K562 (cell line): Measurements from ENCODE around the gene NXN. TPM values are rescaled to one million over a fixed set of nuclear protein-coding genes. Genes with fewer than 3 reads are reported as not detected.

Experiments
- ATAC-seq: fragments of 200-7000 bp; cut with Tn5 transposase; 3 replicates; pipeline ENCODE4 v1.9.1; 2020; ENCODE audit warnings: moderate library complexity
- BruUV-seq: library from RNA; stranded (reverse); fragments of 400-500 nt; replicated peaks from 2 replicates; lab custom pipeline; 2021; lab: Mats Ljungman, UMichigan
- CTCF ChIA-PET: fragments of 300-600 bp; formaldehyde crosslinking; extraction: SDS; loops from one replicate; lab custom pipeline; 2021; ENCODE audit warnings: low intra/inter-chr PET ratio; lab: Yijun Ruan, JAX
- POLR2A ChIA-PET: fragments of 300-600, 350-650 bp; sonication (Branson Sonifier 250); formaldehyde crosslinking; extraction: SDS; loops from one replicate; lab custom pipeline; 2021; ENCODE audit warnings: antibody characterized with exemption, inconsistent platforms; lab: Yijun Ruan, JAX
- DNase-seq, 4 experiments: peaks; one replicate each; pipeline versions ENCODE4 v3.0.0 to v3.0.0-alpha.2; 2011 to 2018; ENCODE audit warnings: low spot score in 3 of 4, mixed read lengths in 3 of 4; ENCODE audit errors: extremely low read depth in 1 of 4
- FAIRE-seq: peaks from 2 replicates; lab custom pipeline; 2011; peaks lifted over from hg19 to GRCh38; lab: Jason Lieb, UNC
- H2AFZ ChIP-seq: 2 replicates; pipeline ENCODE4 v1.6.0; 2011; ENCODE audit warnings: low read depth, low read length, control low read depth, inconsistent platforms
- H3K27ac ChIP-seq: fragments of 200-600 bp; 3 replicates; pipeline ENCODE4 v1.8.0; 2011; ENCODE audit warnings: low read depth, mild to moderate bottlenecking, control low read depth, inconsistent platforms, low read length, moderate library complexity, mixed read lengths; ENCODE audit errors: extremely low read depth
- H3K27me3 ChIP-seq, 2 experiments: fragments of 300-600 bp in 1 of 2; 2 replicates in 1 of 2; 3 replicates in 1 of 2; pipeline versions ENCODE4 v1.6.0 to v1.8.0; 2011; ENCODE audit warnings: inconsistent platforms in 2 of 2, low read length in 2 of 2, mild to moderate bottlenecking in 1 of 2, mixed read lengths in 1 of 2, moderate library complexity in 1 of 2; ENCODE audit not compliant: control insufficient read depth in 2 of 2, insufficient read depth in 2 of 2
- H3K36me3 ChIP-seq: fragments of 300-600 bp; 3 replicates; pipeline ENCODE4 v1.8.0; 2011; ENCODE audit warnings: mild to moderate bottlenecking, low read length, inconsistent platforms; ENCODE audit not compliant: control insufficient read depth, insufficient read depth
- H3K4me1 ChIP-seq, 2 experiments: fragments of 200-600 bp in 1 of 2; replicated peaks in 1 of 2; 2 replicates in 1 of 2; 3 replicates in 1 of 2; pipeline versions ENCODE4 v1.5.1 to v1.8.0; 2011; ENCODE audit warnings: inconsistent platforms in 2 of 2, low read length in 2 of 2, mild to moderate bottlenecking in 1 of 2, mixed read lengths in 1 of 2, moderate library complexity in 1 of 2; ENCODE audit not compliant: control insufficient read depth in 2 of 2, insufficient read depth in 2 of 2
- H3K4me2 ChIP-seq: 2 replicates; pipeline ENCODE4 v1.6.1; 2011; ENCODE audit warnings: low read length, control low read depth, inconsistent platforms, mixed read lengths; ENCODE audit not compliant: insufficient read depth
- H3K4me3 ChIP-seq: fragments of 200-600 bp; sonication (generic), shearing (Covaris generic); 2 replicates; pipeline ENCODE4 v1.5.1; 2016; ENCODE audit warnings: control low read depth, inconsistent platforms
- H3K79me2 ChIP-seq: fragments of 200-600 bp; 3 replicates; pipeline ENCODE4 v1.8.0; 2011; ENCODE audit warnings: low read length, inconsistent platforms; ENCODE audit not compliant: control insufficient read depth, insufficient read depth
- H3K9ac ChIP-seq, 2 experiments: 2 replicates each; pipeline versions ENCODE4 v1.6.0 to v1.6.1; 2011; ENCODE audit warnings: low read depth in 2 of 2, low read length in 2 of 2, control low read depth in 1 of 2, inconsistent platforms in 1 of 2, mild to moderate bottlenecking in 1 of 2, mixed read lengths in 1 of 2; ENCODE audit not compliant: insufficient read depth in 1 of 2
- H3K9me1 ChIP-seq: one replicate; pipeline ENCODE4 v1.6.0; 2011; ENCODE audit warnings: inconsistent platforms, mild to moderate bottlenecking, low read length, moderate library complexity; ENCODE audit not compliant: control insufficient read depth, insufficient read depth
- H3K9me3 ChIP-seq: replicated peaks from 2 replicates; pipeline ENCODE4 v1.5.1; 2011; ENCODE audit warnings: low read depth, low read length, inconsistent platforms; ENCODE audit not compliant: control insufficient read depth, insufficient read depth
- H4K20me1 ChIP-seq: replicated peaks from 2 replicates; pipeline ENCODE4 v1.6.1; 2011; ENCODE audit warnings: low read length, inconsistent platforms, mixed read lengths; ENCODE audit not compliant: control insufficient read depth, insufficient read depth
- CBFB ChIP-seq: sonication (generic); formaldehyde crosslinking; IDR thresholded peaks from 2 replicates; pipeline ENCODE4 v1.4.0; 2020; ENCODE audit warnings: mild to moderate bottlenecking, missing genetic modification reagents
- CBX3 ChIP-seq, 2 experiments: IDR thresholded peaks; 1 replicate in 1 of 2; 2 replicates in 1 of 2; pipeline ENCODE4 v1.6.1; 2012; ENCODE audit warnings: inconsistent platforms in 2 of 2, low read length in 2 of 2, borderline replicate concordance in 1 of 2, control low read depth in 1 of 2
- CREBBP ChIP-seq: IDR thresholded peaks from one replicate; pipeline ENCODE4 v1.6.1; 2012; ENCODE audit warnings: low read depth, mild to moderate bottlenecking, control low read depth, inconsistent platforms, low read length
- EP400 ChIP-seq: fragments of 450-650 bp; IDR thresholded peaks from 2 replicates; pipeline ENCODE4 v1.6.1; 2017; ENCODE audit warnings: antibody characterized with exemption, mild to moderate bottlenecking, moderate library complexity
- TAF15 ChIP-seq: fragments of 200-400 bp; formaldehyde crosslinking; IDR thresholded peaks from 2 replicates; pipeline ENCODE4 v1.6.1; 2017; ENCODE audit warnings: mild to moderate bottlenecking, low read depth, low read length, moderate library complexity
- WHSC1 ChIP-seq: IDR thresholded peaks from one replicate; pipeline ENCODE4 v1.6.1; 2012; ENCODE audit warnings: low read length, control low read depth, inconsistent platforms
- ZBTB7A ChIP-seq: IDR thresholded peaks from 2 replicates; pipeline ENCODE4 v1.6.1; 2011; ENCODE audit warnings: low read depth, mild to moderate bottlenecking, low read length, moderate library complexity, borderline replicate concordance; ENCODE audit not compliant: control insufficient read depth
- ZNF175 ChIP-seq: fragments of 200-800 bp; sonication (Bioruptor generic); IDR thresholded peaks from 2 replicates; pipeline ENCODE4 v1.6.1; 2016; ENCODE audit warnings: low read depth, mild to moderate bottlenecking, missing genetic modification characterization, missing compliant biosample characterization
- ZNF232 ChIP-seq: sonication (generic); formaldehyde crosslinking; IDR thresholded peaks from 2 replicates; pipeline ENCODE4 v1.8.0; 2022; ENCODE audit warnings: mild to moderate bottlenecking, missing genetic modification reagents
- WGBS: fragments of 100-300 bp; shearing (Covaris generic); methylation state at CpG from one replicate; pipeline ENCODE4 v1.1.6; 2016; ENCODE audit warnings: low coverage, mixed read lengths; ENCODE audit not compliant: insufficient coverage; ENCODE audit errors: missing lambda C conversion rate; 5-methylcytosine and 5-hydroxymethylcytosine counted together
- in situ Hi-C: fragments of 300-500 bp; cut with MboI; formaldehyde crosslinking; loops from 4 replicates; pipeline ENCODE4 v1.15.0; 2018; ENCODE audit warnings: inconsistent platforms, mixed read lengths
- intact Hi-C: fragments of 100-400 bp; cut with micrococcal nuclease; formaldehyde crosslinking; loops from 2 replicates; pipeline ENCODE4 v1.14.2; 2022
- polyA plus RNA-seq, 8 experiments: library from polyadenylated mRNA; depleted of rRNA in 4 of 8; stranded (reverse) in 5 of 8; unstranded in 3 of 8; fragments of >200 nt; fragmentation: Nextera tagmentation in 2 of 8; fragmentation: Illumina TruSeq in 1 of 8; extraction: Ambion mirVana in 2 of 8; extraction: Trizol in 1 of 8; gene quantifications; 2 replicates each; pipeline versions ENCODE4 v1.2.1 to v1.2.3, GENCODE V29; 2011 to 2014; ENCODE audit warnings: inconsistent platforms in 1 of 8, missing spikeins in 1 of 8
- total RNA-seq, 7 experiments: library from RNA; depleted of rRNA in 6 of 7; stranded (reverse); fragments of >200 nt in 6 of 7; fragmentation: Illumina TruSeq in 2 of 7; extraction: Trizol in 2 of 7; gene quantifications; 2 replicates each; pipeline versions ENCODE4 v1.2.1 to v1.2.3, GENCODE V29; 2011 to 2021; ENCODE audit warnings: low replicate concordance in 1 of 7
- TF ChIP-seq, protein P1 (sequence below): fragments of 450-650 bp; formaldehyde crosslinking; IDR thresholded peaks from 2 replicates; pipeline ENCODE4 v1.4.0; 2022; ENCODE audit warnings: mild to moderate bottlenecking, moderate library complexity

NXN gene
- total and polyA plus RNA-seq, 9 of the 15 experiments (the other 6 are each of a cell fraction or from before 2014, with no cell fraction given), result 0.08 to 0.39 (median 0.29) TPM; not detected in 5

DNA sequence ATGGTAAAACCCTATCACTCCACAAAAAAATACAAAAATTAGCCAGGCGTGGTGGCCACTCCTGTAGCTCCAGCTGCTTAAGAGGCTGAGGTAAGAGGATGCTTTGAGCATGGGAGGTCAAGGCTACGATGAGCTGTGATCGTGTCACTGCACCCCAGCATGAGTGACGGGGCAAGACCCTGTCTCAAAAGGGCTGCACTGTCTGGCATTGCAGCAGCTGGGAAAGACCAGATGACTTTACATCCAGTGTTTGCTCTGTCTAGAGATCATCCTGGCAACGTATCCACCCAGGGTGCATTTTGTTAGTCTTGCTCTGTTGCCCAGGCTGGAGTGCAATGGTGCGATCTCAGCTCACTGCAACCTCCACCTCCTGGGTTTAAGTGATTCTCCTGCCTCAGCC is 145.4 kb downstream of the NXN start:
- TF ChIP-seq TAF15, result no peak
- no peak for TF ChIP-seq CBFB (CRISPR knock-in tag)
- TF ChIP-seq CBX3 (IDR thresholded peaks at IDR 0.05; ENCODE audit: borderline replicate concordance in 1 of 2, low read length in 2 of 2), result no peak
- no peak for TF ChIP-seq WHSC1
- TF ChIP-seq, protein P1, sequence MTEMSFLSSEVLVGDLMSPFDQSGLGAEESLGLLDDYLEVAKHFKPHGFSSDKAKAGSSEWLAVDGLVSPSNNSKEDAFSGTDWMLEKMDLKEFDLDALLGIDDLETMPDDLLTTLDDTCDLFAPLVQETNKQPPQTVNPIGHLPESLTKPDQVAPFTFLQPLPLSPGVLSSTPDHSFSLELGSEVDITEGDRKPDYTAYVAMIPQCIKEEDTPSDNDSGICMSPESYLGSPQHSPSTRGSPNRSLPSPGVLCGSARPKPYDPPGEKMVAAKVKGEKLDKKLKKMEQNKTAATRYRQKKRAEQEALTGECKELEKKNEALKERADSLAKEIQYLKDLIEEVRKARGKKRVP (CRISPR knock-in tag), result no peak
- TF ChIP-seq, all 486 proteins: peak for 0
- no peaks in the 10 kb centered on the region for H3K9me1 ChIP-seq
- no peak overlapping the region for H3K9ac ChIP-seq
- H3K4me2 ChIP-seq, result no peak overlapping the region
- H3K4me1 ChIP-seq, result no peaks in the 10 kb centered on the region
- no peak for DNase-seq
- H4K20me1 ChIP-seq, result no peaks in the 10 kb centered on the region
- no peaks in the 10 kb centered on the region for H3K36me3 ChIP-seq
- H2AFZ ChIP-seq, result no peak overlapping the region
- no peak for ATAC-seq
- in situ Hi-C loops (no loop called here), intact Hi-C loops (no loop called here)
- 0% methylated on average over 6 of the region's 6 CpGs for WGBS
- no peak overlapping the region for H3K4me3 ChIP-seq
- H3K79me2 ChIP-seq, result no peaks in the 10 kb centered on the region
- BruUV-seq, result no TSS peak
- H3K27ac ChIP-seq, result no peak overlapping the region; the same call in 2 of the 3 replicates
- no peak for FAIRE-seq
- H3K27me3 ChIP-seq, result peaks cover 18 to 44% of the 10 kb centered on the region in 2 experiments
- no peaks in the 10 kb centered on the region for H3K9me3 ChIP-seq
- POLR2A ChIA-PET, result interaction anchor here (0.6 to 1.1 kb wide), 2 partner anchors 32 to 37 kb away, joined by 3 read pairs; no protein-coding TSS in a partner anchor
- CTCF ChIA-PET, result no interaction called here

DNA sequence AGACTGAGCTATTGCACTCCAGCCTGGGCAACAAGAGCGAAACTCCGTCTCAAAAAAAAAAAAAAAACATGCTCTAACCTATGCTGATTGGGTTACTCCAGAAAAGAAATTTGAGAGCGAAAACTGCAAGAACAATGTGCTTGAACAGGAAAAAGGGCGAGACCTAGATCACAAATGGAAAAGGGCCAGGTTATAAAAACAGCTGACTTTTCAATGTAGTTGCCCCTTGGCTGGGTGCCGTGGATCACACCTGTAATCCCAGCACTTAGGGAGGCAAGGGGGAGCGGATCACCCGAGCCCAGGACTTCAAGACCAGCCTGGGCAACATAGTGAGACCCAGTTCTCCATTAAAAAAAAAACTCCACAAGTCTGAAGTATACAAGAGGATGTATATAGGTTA is 148.6 kb downstream of the NXN start:
- H4K20me1 ChIP-seq, result no peaks in the 10 kb centered on the region
- intact Hi-C loops, result no loop called here
- ChIA-PET POLR2A (no interaction called here), CTCF (no interaction called here)
- H2AFZ ChIP-seq, result no peak overlapping the region
- no peaks in the 10 kb centered on the region for H3K79me2 ChIP-seq
- no peaks in the 10 kb centered on the region for H3K36me3 ChIP-seq
- no peak overlapping the region for H3K4me3 ChIP-seq
- no peaks in the 10 kb centered on the region for H3K4me1 ChIP-seq
- no peaks in the 10 kb centered on the region for H3K9me3 ChIP-seq
- no peaks in the 10 kb centered on the region for H3K9me1 ChIP-seq
- in situ Hi-C loops, result no loop called here
- no peak for ATAC-seq
- H3K27me3 ChIP-seq, result peaks cover 11 to 33% of the 10 kb centered on the region in 2 experiments; a peak in 4 of 5 replicates
- WGBS, result 0% methylated on average over 4 of the region's 7 CpGs
- H3K9ac ChIP-seq, result no peak overlapping the region
- FAIRE-seq, result no peak
- BruUV-seq, result no TSS peak
- no peak overlapping the region for H3K27ac ChIP-seq
- no peak for DNase-seq
- no peak overlapping the region for H3K4me2 ChIP-seq
- no peak for TF ChIP-seq CREBBP
- TF ChIP-seq ZNF175 (CRISPR knock-in tag), result no peak
- no peak for TF ChIP-seq EP400
- TF ChIP-seq ZBTB7A, result no peak
- no peak for TF ChIP-seq ZNF232 (CRISPR knock-in tag)
